GM19193 (cell line): ENCODE data around the gene LPIN1.

Experiments used
- POLR2A ChIP-seq: IDR thresholded peaks from 4 replicates; pipeline ENCODE4 v1.6.1; 2011; ENCODE audit not compliant: insufficient read depth, insufficient read length; ENCODE audit errors: extremely low read depth

LPIN1 gene

GRCh38 chr2:11821705-11822104, 75.3 kb downstream of the LPIN1 start:
- no peak for TF ChIP-seq POLR2A

GRCh38 chr2:11822746-11823451, 76.5 kb downstream of the LPIN1 start:
- TF ChIP-seq POLR2A: no peak

GRCh38 chr2:11824901-11825828, 78.7 kb downstream of the LPIN1 start:
- TF ChIP-seq POLR2A: no peak

GRCh38 chr2:11827547-11827946, 81.1 kb downstream of the LPIN1 start:
- TF ChIP-seq POLR2A: no peak

GRCh38 chr2:11828933-11829323, 82.5 kb downstream of the LPIN1 start:
- no peak for TF ChIP-seq POLR2A

- TF ChIP-seq POLR2A: no peak
These were observed 83.0 kb downstream of the LPIN1 start for GRCh38 chr2:11829324-11829946.

- no peak for TF ChIP-seq POLR2A
These were observed 83.7 kb downstream of the LPIN1 start for GRCh38 chr2:11829947-11830707.

- no peak for TF ChIP-seq POLR2A
These were observed 84.4 kb downstream of the LPIN1 start for GRCh38 chr2:11830708-11831301.

- no peak for TF ChIP-seq POLR2A
These were observed 85.0 kb downstream of the LPIN1 start for GRCh38 chr2:11831415-11831814.

GRCh38 chr2:11832531-11832930, 86.1 kb downstream of the LPIN1 start:
- no peak for TF ChIP-seq POLR2A

- no peak for TF ChIP-seq POLR2A
These were observed 87.2 kb downstream of the LPIN1 start for GRCh38 chr2:11833601-11834000.

GRCh38 chr2:11835403-11835802, 89.0 kb downstream of the LPIN1 start:
- TF ChIP-seq POLR2A: no peak

- no peak for TF ChIP-seq POLR2A
These were observed 90.3 kb downstream of the LPIN1 start for GRCh38 chr2:11836647-11837219.

GRCh38 chr2:11837875-11838734, 91.7 kb downstream of the LPIN1 start:
- TF ChIP-seq POLR2A: no peak

- TF ChIP-seq POLR2A: no peak
These were observed 93.5 kb downstream of the LPIN1 start for GRCh38 chr2:11839916-11840315.
